Naive B cell (primary cell): Measurements from ENCODE around the gene SLC4A11. TPM values are rescaled to one million over a fixed set of nuclear protein-coding genes. Genes with fewer than 3 reads are reported as not detected.
"Not testable (repeated sequence)": the region's sequence is repeated elsewhere in the genome, so short reads cannot be mapped to it uniquely, and the experiment has no call there.

Experiments used
- ATAC-seq, 2 donors: fragments of 150-1000 bp; cut with Tn5 transposase; 2 replicates each; pipeline ENCODE4 v1.10.0; 2021; ENCODE audit warnings: low read depth in 2 of 2, mild to moderate bottlenecking in 2 of 2, moderate library complexity in 2 of 2
- DNase-seq: peaks from one replicate; pipeline ENCODE4 v3.0.0; 2022
- H3K27ac Mint-ChIP-seq, 6 donors: one replicate each; pipeline ENCODE4 v1.8.0; 2020 to 2022; ENCODE audit warnings: mild to moderate bottlenecking in 6 of 6, mixed read lengths in 6 of 6, moderate library complexity in 5 of 6, inconsistent platforms in 2 of 6
- H3K27me3 Mint-ChIP-seq, 3 donors: one replicate each; pipeline ENCODE4 v1.8.0; 2021 to 2022; ENCODE audit warnings: mixed read lengths in 3 of 3, mild to moderate bottlenecking in 1 of 3
- H3K36me3 Mint-ChIP-seq, 2 donors: one replicate each; pipeline ENCODE4 v1.8.0; 2020 to 2022; ENCODE audit warnings: mixed read lengths in 2 of 2, inconsistent platforms in 1 of 2, mild to moderate bottlenecking in 1 of 2
- H3K4me1 Mint-ChIP-seq, 3 donors: one replicate each; pipeline ENCODE4 v1.8.0; 2020 to 2022; ENCODE audit warnings: mixed read lengths in 3 of 3, inconsistent platforms in 1 of 3, mild to moderate bottlenecking in 1 of 3, moderate library complexity in 1 of 3
- H3K4me3 Mint-ChIP-seq, 8 donors: one replicate each; pipeline ENCODE4 v1.8.0; 2020 to 2022; ENCODE audit warnings: mild to moderate bottlenecking in 8 of 8, mixed read lengths in 8 of 8, moderate library complexity in 8 of 8, inconsistent platforms in 2 of 8
- H3K9me3 Mint-ChIP-seq, 7 donors: one replicate each; pipeline ENCODE4 v1.8.0; 2020 to 2022; ENCODE audit warnings: mixed read lengths in 7 of 7, mild to moderate bottlenecking in 5 of 7, inconsistent platforms in 2 of 7, moderate library complexity in 1 of 7
- polyA plus RNA-seq, 6 donors: library from polyadenylated mRNA; unstranded; fragments of 300-500 nt; fragmentation: Illumina TruSeq; gene quantifications; one replicate each; pipeline ENCODE4 v1.2.3, GENCODE V29; 2021; ENCODE audit warnings: low read depth in 6 of 6

SLC4A11 gene
- polyA plus RNA-seq, 6 donors from 2014 or later = 0.17 TPM; not detected in 5

GRCh38 chr20:3182429-3182828, 56.6 kb downstream of the SLC4A11 start:
- not testable (repeated sequence) for H3K36me3 Mint-ChIP-seq, H3K4me1 Mint-ChIP-seq, H3K27ac Mint-ChIP-seq, H3K27me3 Mint-ChIP-seq, H3K4me3 Mint-ChIP-seq, DNase-seq, H3K9me3 Mint-ChIP-seq, ATAC-seq

- Mint-ChIP-seq H3K36me3 (no peaks in the 10 kb centered on the region), H3K9me3 (no peaks in the 10 kb centered on the region), H3K4me1 (no peaks in the 10 kb centered on the region), H3K4me3 (no peak overlapping the region), H3K27me3 (no peaks in the 10 kb centered on the region), H3K27ac (no peak overlapping the region)
- DNase-seq (no peak), ATAC-seq (no peak)
Observed at GRCh38 chr20:3181270-3181669, 57.7 kb downstream of the SLC4A11 start.

- H3K27ac Mint-ChIP-seq = peak overlapping the region in 2 of 6 donors; percentile 44 to 64
- ATAC-seq (no peak), DNase-seq (no peak)
- H3K36me3 Mint-ChIP-seq = no peaks in the 10 kb centered on the region
- no peaks in the 10 kb centered on the region for H3K4me1 Mint-ChIP-seq
- no peak overlapping the region for H3K4me3 Mint-ChIP-seq
- no peaks in the 10 kb centered on the region for H3K9me3 Mint-ChIP-seq
- peaks cover 0 to 5% (median 4%) of the 10 kb centered on the region in 3 donors for H3K27me3 Mint-ChIP-seq
Observed at GRCh38 chr20:3180319-3180718, 58.7 kb downstream of the SLC4A11 start.

GRCh38 chr20:3177746-3178485, 61.1 kb downstream of the SLC4A11 start:
- Mint-ChIP-seq H3K27me3 (peaks cover 9 to 17% (median 15%) of the 10 kb centered on the region in 3 donors), H3K9me3 (no peaks in the 10 kb centered on the region), H3K4me1 (peaks cover 3 to 14% (median 5%) of the 10 kb centered on the region in 3 donors), H3K4me3 (peak overlapping the region in 1 of 8 donors; percentile 27), H3K36me3 (no peaks in the 10 kb centered on the region), H3K27ac (peak overlapping the region in 1 of 6 donors; percentile 72)
- DNase-seq = no peak
- no peak for ATAC-seq

Other genes starting within 250 kb of the SLC4A11 start
- gene GNRH2, start 195.6 kb downstream of the SLC4A11 start, polyA plus RNA-seq = not detected
- 10 to 100 TPM; 64.0 to 94.6 (median 79.8) TPM for gene MRPS26, start 193.1 kb downstream of the SLC4A11 start, polyA plus RNA-seq
- 1 to 10 TPM in 3 of 6 donors, under 1 TPM in 1, not detected in 2; 0.79 to 1.5 (median 1.2) TPM for gene OXT, start 167.6 kb downstream of the SLC4A11 start, polyA plus RNA-seq
- gene AVP, start 154.5 kb downstream of the SLC4A11 start, polyA plus RNA-seq = not detected
- 10 to 100 TPM; 10.8 to 22.6 (median 16.8) TPM for gene FASTKD5, start 79.3 kb downstream of the SLC4A11 start, polyA plus RNA-seq
- gene UBOX5, start 79.3 kb downstream of the SLC4A11 start, polyA plus RNA-seq = 1 to 10 TPM; 4.0 to 7.6 (median 4.9) TPM
- 1 to 10 TPM in 2 of 6 donors, under 1 TPM in 4; 0.19 to 1.4 (median 0.56) TPM for gene LZTS3, start 65.6 kb downstream of the SLC4A11 start, polyA plus RNA-seq
- 10 to 100 TPM; 33.3 to 51.0 (median 38.3) TPM for gene DDRGK1, start 34.5 kb downstream of the SLC4A11 start, polyA plus RNA-seq
- 10 to 100 TPM; 49.1 to 89.5 (median 75.0) TPM for gene ITPA, start 29.7 kb downstream of the SLC4A11 start, polyA plus RNA-seq
- gene DNAAF9, start 168.5 kb upstream of the SLC4A11 start, polyA plus RNA-seq = 1 to 10 TPM; 1.2 to 3.0 (median 1.4) TPM
- 10 to 100 TPM in 1 of 6 donors, 1 to 10 TPM in 5; 6.8 to 11.0 (median 7.5) TPM for gene ATRN, start 231.8 kb upstream of the SLC4A11 start, polyA plus RNA-seq